Measurements from ENCODE around the gene PRKCB.

The PRKCB gene

GRCh38 chr16:23857256-23857880, 21.6 kb downstream of the PRKCB start:
- DNase-seq (ENCODE audit: insufficient read length) = no peak
- FAIRE-seq = peak; percentile 74

DNA sequence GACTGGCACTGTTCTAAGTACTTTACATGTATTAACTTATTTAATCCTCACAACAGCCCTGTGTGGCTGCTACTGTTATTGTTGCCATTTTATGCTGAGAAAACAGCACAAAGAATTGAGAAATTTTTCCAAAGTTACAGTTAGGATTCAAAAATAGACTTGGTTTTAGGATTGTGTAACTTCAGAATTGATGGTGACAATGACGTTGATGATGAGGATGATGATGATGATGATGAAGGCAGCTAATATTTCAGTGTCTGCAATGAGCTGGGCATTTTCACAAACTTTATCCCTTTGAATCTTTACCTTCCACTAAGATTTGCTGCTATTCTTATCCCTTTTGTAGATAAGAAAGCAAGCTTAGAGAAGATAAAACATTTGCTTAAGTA, 22.1 kb downstream of the PRKCB start:
- TF ChIP-seq POLR2AphosphoS5 (IDR thresholded peaks at IDR 0.05; ENCODE audit: low read depth, low read length) (no peak), POLR2A (IDR thresholded peaks at IDR 0.05; ENCODE audit: low read depth, low read length) (no peak), TAF1 (IDR thresholded peaks at IDR 0.05; ENCODE audit: borderline replicate concordance, low read depth, low read length) (no peak)
- FAIRE-seq (peak; percentile 40), DNase-seq (ENCODE audit: insufficient read length) (no peak)

More at GRCh38 chr16:23857256-23857880, 21.6 kb downstream of the PRKCB start:
- TF ChIP-seq TAF1 (IDR thresholded peaks at IDR 0.05; ENCODE audit: borderline replicate concordance, low read depth, low read length) = no peak
- TF ChIP-seq POLR2A (IDR thresholded peaks at IDR 0.05; ENCODE audit: low read depth, low read length) = no peak
- TF ChIP-seq POLR2AphosphoS5 (IDR thresholded peaks at IDR 0.05; ENCODE audit: low read depth, low read length) = no peak

GRCh38 chr16:23858542-23858941, 22.8 kb downstream of the PRKCB start:
- TF ChIP-seq POLR2A (IDR thresholded peaks at IDR 0.05; ENCODE audit: low read depth, low read length) (no peak), POLR2AphosphoS5 (IDR thresholded peaks at IDR 0.05; ENCODE audit: low read depth, low read length) (no peak), TAF1 (IDR thresholded peaks at IDR 0.05; ENCODE audit: borderline replicate concordance, low read depth, low read length) (no peak)
- DNase-seq (ENCODE audit: insufficient read length) = no peak
- peak; percentile 57 for FAIRE-seq

- TF ChIP-seq POLR2AphosphoS5 (IDR thresholded peaks at IDR 0.05; ENCODE audit: low read depth, low read length) = no peak
- FAIRE-seq (peak; percentile 36), DNase-seq (ENCODE audit: insufficient read length) (no peak)
Measured at GRCh38 chr16:23859713-23860269, 24.0 kb downstream of the PRKCB start.

DNA sequence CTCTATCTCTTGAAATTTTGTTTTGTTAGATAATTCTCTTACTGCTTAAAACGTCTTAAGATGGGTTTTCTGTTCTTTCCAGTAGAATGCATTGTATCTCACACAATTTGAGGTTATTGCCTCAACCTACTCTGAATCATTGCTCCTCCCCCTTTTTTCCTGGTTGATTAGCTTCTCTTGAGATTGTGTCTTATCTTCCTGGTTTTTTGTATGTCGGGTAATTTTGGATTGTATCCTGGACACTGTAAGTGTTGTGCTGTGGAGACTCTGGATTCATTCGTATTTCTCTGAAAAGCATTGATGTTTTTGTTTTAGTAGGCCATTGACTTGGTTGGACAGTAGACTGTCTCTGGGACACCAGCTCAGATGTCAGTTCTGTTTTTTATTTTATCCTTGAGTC, 26.1 kb downstream of the PRKCB start:
- no peak for TF ChIP-seq POLR2A (IDR thresholded peaks at IDR 0.05; ENCODE audit: low read depth, low read length)
- TF ChIP-seq POLR2AphosphoS5 (IDR thresholded peaks at IDR 0.05; ENCODE audit: low read depth, low read length) = no peak
- FAIRE-seq = peak; percentile 53

GRCh38 chr16:23862556-23862955, 26.8 kb downstream of the PRKCB start:
- TF ChIP-seq POLR2A (IDR thresholded peaks at IDR 0.05; ENCODE audit: low read depth, low read length) (no peak), POLR2AphosphoS5 (IDR thresholded peaks at IDR 0.05; ENCODE audit: low read depth, low read length) (no peak), TAF1 (IDR thresholded peaks at IDR 0.05; ENCODE audit: borderline replicate concordance, low read depth, low read length) (no peak)
- DNase-seq (ENCODE audit: insufficient read length) (no peak), FAIRE-seq (peak; percentile 86)

More for the DNA sequence above, 26.1 kb downstream of the PRKCB start:
- no peak for DNase-seq (ENCODE audit: insufficient read length)

DNA sequence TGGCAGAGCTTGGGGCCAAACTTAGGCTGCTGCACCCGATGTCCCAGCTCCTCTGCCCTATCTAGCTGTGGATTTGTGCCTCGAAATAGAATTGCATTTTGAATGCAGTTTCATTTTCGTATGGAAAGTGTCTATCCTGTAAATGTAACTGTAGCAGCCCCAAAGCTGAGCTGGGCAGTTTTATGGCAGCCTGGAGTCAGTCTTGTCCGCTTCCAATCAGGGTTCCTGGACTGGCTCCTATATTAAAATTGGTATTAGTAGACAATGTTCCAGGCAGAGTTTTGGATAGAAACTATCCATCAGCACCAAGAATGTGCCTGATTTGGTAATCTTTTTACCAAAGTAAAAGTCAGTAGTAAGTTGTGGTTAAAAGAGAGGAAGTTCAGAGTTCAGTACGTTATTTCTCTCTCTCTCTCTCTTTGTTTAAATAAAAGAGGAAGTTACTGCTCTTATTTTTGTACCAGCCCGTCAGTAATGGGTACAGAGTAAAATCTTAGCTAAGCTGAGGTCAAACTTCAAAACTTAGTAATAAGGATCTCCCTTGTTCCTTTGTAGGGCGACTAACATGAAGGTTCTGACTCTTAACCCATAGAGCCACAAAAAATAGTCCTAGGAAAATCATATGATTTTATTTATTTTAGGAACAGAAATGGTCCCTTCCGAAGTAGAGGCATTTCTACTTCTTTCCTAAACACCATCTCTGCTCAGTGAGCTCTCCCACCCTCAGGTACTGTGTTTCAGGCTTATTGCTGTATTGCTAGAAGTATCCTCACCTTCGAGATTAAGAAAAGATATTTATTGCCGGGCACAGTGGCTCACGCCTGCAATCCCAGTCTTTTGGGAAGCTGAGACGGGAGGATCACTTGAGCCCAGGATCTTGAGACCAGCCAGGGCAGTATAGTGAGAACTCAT, 28.0 kb downstream of the PRKCB start:
- TF ChIP-seq POLR2AphosphoS5 (IDR thresholded peaks at IDR 0.05; ENCODE audit: low read depth, low read length) = no peak
- TF ChIP-seq TAF1 (IDR thresholded peaks at IDR 0.05; ENCODE audit: borderline replicate concordance, low read depth, low read length) = no peak; the same call in 1 of the 2 replicates
- no peak for TF ChIP-seq POLR2A (IDR thresholded peaks at IDR 0.05; ENCODE audit: low read depth, low read length)
- FAIRE-seq = peak; percentile 87
- no peak for DNase-seq (ENCODE audit: insufficient read length)

DNA sequence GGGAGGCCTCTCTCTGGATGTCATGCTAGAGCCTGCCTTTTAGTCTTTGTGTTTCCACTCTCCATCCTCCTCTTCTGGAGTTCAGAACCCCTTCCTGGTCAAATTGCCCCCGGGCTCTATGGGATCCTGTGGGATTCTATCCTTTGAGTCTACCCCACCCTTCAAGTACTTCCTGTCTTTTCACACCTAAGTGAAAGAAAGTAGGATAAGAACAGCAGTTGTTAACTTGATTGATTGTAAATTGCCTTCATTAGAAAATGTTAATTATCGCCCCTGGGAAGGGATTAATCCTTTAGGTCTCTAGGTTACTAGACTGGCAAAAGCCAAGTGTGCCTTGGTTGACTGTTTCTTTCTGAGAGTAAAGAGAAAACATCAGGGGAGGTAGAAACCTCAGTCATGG, 30.1 kb downstream of the PRKCB start:
- DNase-seq (ENCODE audit: insufficient read length) = no peak
- FAIRE-seq = no peak
- TF ChIP-seq POLR2AphosphoS5 (IDR thresholded peaks at IDR 0.05; ENCODE audit: low read depth, low read length) = no peak
- no peak for TF ChIP-seq TAF1 (IDR thresholded peaks at IDR 0.05; ENCODE audit: borderline replicate concordance, low read depth, low read length)
- TF ChIP-seq POLR2A (IDR thresholded peaks at IDR 0.05; ENCODE audit: low read depth, low read length) = no peak

DNA sequence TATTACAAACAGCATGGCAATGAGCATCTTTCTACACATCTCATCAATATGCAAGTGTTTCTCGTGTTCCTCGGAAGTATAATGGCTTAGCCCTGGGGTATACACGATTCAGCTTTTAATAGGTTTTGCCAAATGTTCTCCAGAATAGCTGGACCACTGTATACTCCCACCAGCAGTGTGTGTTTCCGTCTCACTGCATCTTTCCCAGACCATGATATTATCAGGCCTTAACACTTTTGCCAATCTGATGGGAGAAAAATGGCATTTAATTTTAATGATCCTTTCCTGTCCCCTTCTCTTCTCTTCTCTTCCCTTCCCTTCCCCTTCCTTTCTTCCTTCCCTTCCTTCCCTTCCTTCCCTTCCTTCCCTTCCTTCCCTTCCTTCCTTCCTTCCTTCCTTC, 30.8 kb downstream of the PRKCB start:
- TF ChIP-seq TAF1 (IDR thresholded peaks at IDR 0.05; ENCODE audit: borderline replicate concordance, low read depth, low read length) (no peak), POLR2AphosphoS5 (IDR thresholded peaks at IDR 0.05; ENCODE audit: low read depth, low read length) (no peak), POLR2A (IDR thresholded peaks at IDR 0.05; ENCODE audit: low read depth, low read length) (no peak)
- DNase-seq (ENCODE audit: insufficient read length) (no peak), FAIRE-seq (no peak)

GRCh38 chr16:23867566-23867965, 31.8 kb downstream of the PRKCB start:
- TF ChIP-seq POLR2A (IDR thresholded peaks at IDR 0.05; ENCODE audit: low read depth, low read length) (no peak), POLR2AphosphoS5 (IDR thresholded peaks at IDR 0.05; ENCODE audit: low read depth, low read length) (no peak), TAF1 (IDR thresholded peaks at IDR 0.05; ENCODE audit: borderline replicate concordance, low read depth, low read length) (no peak)
- FAIRE-seq = no peak
- DNase-seq (ENCODE audit: insufficient read length) = no peak

- no peak for FAIRE-seq
- TF ChIP-seq POLR2AphosphoS5 (IDR thresholded peaks at IDR 0.05; ENCODE audit: low read depth, low read length) = no peak
- no peak for TF ChIP-seq TAF1 (IDR thresholded peaks at IDR 0.05; ENCODE audit: borderline replicate concordance, low read depth, low read length)
- TF ChIP-seq POLR2A (IDR thresholded peaks at IDR 0.05; ENCODE audit: low read depth, low read length) = no peak
- DNase-seq (ENCODE audit: insufficient read length) = no peak
Measured at GRCh38 chr16:23868136-23868535, 32.4 kb downstream of the PRKCB start.

DNA sequence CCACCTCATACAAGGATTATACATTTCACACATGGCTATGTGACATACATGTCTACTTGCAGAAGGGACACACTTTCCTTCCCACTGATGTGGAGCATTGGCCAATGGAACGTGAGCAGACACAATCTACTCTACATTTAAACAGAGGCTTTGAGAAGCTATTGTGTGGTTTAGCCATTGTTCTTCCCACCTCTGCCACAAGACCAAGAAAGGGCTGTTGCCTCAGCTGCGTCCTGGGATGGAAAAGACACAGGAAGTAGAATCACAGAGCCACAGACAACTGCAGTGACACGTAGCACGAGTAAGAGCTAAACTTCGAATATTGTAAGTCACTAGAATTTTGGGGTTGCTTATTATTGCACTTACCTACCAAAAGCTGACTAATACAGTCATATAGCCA, 33.3 kb downstream of the PRKCB start:
- FAIRE-seq (peak; percentile 54), DNase-seq (ENCODE audit: insufficient read length) (no peak)

More for the DNA sequence above, 33.3 kb downstream of the PRKCB start:
- no peak for TF ChIP-seq TAF1 (IDR thresholded peaks at IDR 0.05; ENCODE audit: borderline replicate concordance, low read depth, low read length)
- no peak for TF ChIP-seq POLR2AphosphoS5 (IDR thresholded peaks at IDR 0.05; ENCODE audit: low read depth, low read length)
- no peak for TF ChIP-seq POLR2A (IDR thresholded peaks at IDR 0.05; ENCODE audit: low read depth, low read length)
